ENCODE results near the gene LIMS1.

Gene LIMS1

DNA sequence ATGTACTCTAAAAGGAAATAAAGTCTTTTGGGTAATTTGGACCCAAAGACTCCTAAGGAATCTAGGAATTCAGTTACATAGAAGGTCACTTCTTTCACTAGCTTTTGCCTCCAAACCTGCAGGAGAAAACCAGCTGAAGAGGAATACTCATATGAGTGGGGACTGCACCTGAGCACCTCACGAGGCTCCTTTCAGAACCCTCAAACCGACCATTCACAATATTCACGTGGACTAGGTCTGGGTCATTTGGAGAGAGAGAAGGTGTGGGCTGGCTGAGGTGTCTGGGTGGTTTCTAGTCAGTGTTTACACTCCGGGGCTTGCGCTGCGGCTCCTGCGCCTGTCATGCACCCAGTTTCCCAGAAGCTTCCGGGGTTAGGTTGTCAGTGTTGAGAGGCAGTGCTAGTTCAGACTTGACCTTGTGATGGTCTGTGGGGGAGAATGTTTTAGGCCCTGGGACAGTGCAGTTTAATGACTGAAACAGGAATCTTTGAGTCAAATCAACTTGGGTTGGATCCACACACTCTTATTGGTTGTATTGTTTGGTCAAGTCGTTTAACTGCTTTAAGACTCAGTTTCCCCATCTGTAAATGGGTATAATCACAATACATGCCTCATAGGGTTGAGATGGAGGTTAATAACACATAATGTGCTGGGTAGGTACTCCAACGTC is 78.4 kb downstream of the LIMS1 start:
- no peak for DNase-seq
- no peak overlapping the region for H2BK12ac ChIP-seq (ENCODE audit: low read length)
- H3K79me2 ChIP-seq (ENCODE audit: control insufficient read depth, insufficient read depth, low read length, poor library complexity), result peaks cover 2% of the 10 kb centered on the region
- H4K12ac ChIP-seq (ENCODE audit: low read depth, low read length), result no peak overlapping the region
- no peak overlapping the region for H2AFZ ChIP-seq (ENCODE audit: insufficient read depth, low read length, poor library complexity)
- no peak overlapping the region for H3K14ac ChIP-seq (ENCODE audit: low read length)
- H3K36me3 ChIP-seq (ENCODE audit: control insufficient read depth in 1 of 2, insufficient read depth in 2 of 2, low read length in 2 of 2), result no peaks in the 10 kb centered on the region
- H3K18ac ChIP-seq (ENCODE audit: low read length), result no peak overlapping the region
- H3K9me3 ChIP-seq (ENCODE audit: insufficient read depth, low read depth, low read length), result peaks cover 6% of the 10 kb centered on the region
- no peak overlapping the region for H3K23ac ChIP-seq (ENCODE audit: low read length)
- H3K4me1 ChIP-seq (ENCODE audit: control insufficient read depth in 1 of 2, insufficient read depth in 2 of 2, low read length in 2 of 2), result peaks cover 11 to 26% of the 10 kb centered on the region in 2 experiments
- H2BK120ac ChIP-seq (ENCODE audit: insufficient read depth, low read length, poor library complexity), result no peak overlapping the region
- no peaks in the 10 kb centered on the region for H3K79me1 ChIP-seq (ENCODE audit: low read length)
- WGBS (ENCODE audit: extremely low coverage, insufficient coverage, insufficient read length), result no CpG with 5 or more reads among the region's 10 CpGs
- H3K27me3 ChIP-seq (ENCODE audit: insufficient read depth, low read length), result no peaks in the 10 kb centered on the region
- no peak overlapping the region for H2BK5ac ChIP-seq (ENCODE audit: low read depth, low read length, poor library complexity)
- H3K9ac ChIP-seq (ENCODE audit: low read length), result no peak overlapping the region
- peak overlapping the region; percentile 53 for H3K4ac ChIP-seq (ENCODE audit: low read depth, low read length)
- no peak overlapping the region for H4K91ac ChIP-seq (ENCODE audit: low read depth, low read length)
- no peak overlapping the region for H3K27ac ChIP-seq (ENCODE audit: low read depth, low read length)
- H4K8ac ChIP-seq (ENCODE audit: low read depth, low read length), result no peak overlapping the region
- H2AK5ac ChIP-seq (ENCODE audit: low read length), result no peak overlapping the region
- no peak overlapping the region for H3K4me3 ChIP-seq (ENCODE audit: low read depth, low read length)
- H3K4me2 ChIP-seq (ENCODE audit: low read length), result no peak overlapping the region

DNA sequence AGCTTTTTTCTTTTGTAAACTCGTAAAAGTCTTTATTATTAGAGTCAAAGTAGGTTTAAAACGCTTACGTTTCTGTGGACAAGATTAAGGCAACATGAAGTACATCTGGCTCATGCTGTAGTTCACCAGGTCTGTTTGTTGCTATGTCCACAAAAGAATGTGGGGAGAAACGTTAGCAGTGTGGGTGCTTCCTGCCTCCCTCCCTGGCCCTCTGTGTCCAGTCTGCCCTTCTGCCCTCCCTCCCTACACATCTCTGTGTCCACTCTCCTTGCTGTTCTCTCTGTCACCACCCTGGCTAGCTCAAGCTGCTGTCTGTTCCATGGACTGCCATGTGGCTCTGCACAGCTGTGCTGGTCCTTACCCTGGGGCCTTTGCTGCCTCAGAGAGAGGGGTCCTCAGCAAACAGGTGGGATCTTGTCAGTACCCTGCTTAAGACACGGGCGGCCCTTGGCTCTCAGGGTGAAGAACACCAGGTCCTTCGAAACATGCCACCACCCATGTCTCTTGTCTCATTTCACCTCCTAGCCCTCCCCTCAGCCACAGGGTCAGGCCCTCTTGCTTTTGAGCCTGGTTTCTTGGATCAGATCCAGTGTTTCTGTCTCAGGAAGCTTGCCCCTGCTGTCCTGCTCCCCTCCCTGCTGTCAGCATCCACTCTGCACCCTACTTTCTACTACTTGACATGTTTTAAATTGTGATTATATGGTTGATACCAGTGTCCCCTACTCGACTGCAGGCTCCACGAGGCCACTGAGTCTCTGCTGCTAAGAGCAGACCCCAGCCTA is 79.2 kb downstream of the LIMS1 start:
- no peak for DNase-seq
- no peak overlapping the region for H3K9ac ChIP-seq (ENCODE audit: low read length)
- no peak overlapping the region for H3K4me3 ChIP-seq (ENCODE audit: low read depth, low read length)

DNA sequence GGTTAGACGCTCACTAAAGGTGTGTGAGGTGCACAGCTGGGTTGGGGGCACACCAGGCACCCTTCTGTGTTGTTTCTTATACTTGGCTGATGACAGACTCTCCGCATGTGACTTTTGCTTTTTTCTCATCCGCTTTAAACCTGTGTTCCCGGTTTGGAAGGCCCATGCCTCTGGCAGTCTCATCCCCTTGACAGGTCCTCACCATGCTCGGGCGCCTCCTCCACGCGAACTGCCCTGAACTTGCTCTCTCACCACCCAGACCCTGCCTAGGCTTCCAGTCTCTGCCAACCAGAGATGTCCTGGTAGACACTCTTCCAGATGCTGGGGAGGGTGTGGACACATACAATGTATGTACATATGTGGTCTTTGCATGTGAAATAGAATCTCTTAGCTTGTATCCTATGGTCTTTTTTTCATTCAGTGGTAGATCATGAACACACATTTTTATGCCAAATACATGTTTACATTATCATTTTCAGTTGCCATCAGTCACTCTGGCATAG is 79.8 kb downstream of the LIMS1 start:
- H4K8ac ChIP-seq (ENCODE audit: low read depth, low read length), result no peak overlapping the region
- H3K23ac ChIP-seq (ENCODE audit: low read length), result no peak overlapping the region
- no peak overlapping the region for H4K91ac ChIP-seq (ENCODE audit: low read depth, low read length)
- no peak overlapping the region for H3K27ac ChIP-seq (ENCODE audit: low read depth, low read length)
- H3K4me3 ChIP-seq (ENCODE audit: low read depth, low read length), result no peak overlapping the region
- H3K36me3 ChIP-seq (ENCODE audit: control insufficient read depth in 1 of 2, insufficient read depth in 2 of 2, low read length in 2 of 2), result no peaks in the 10 kb centered on the region
- no peaks in the 10 kb centered on the region for H3K27me3 ChIP-seq (ENCODE audit: insufficient read depth, low read length)
- no peak overlapping the region for H4K12ac ChIP-seq (ENCODE audit: low read depth, low read length)
- H2AK5ac ChIP-seq (ENCODE audit: low read length), result no peak overlapping the region
- no peak overlapping the region for H2BK5ac ChIP-seq (ENCODE audit: low read depth, low read length, poor library complexity)
- H3K9ac ChIP-seq (ENCODE audit: low read length), result no peak overlapping the region
- H2BK12ac ChIP-seq (ENCODE audit: low read length), result no peak overlapping the region
- no peak overlapping the region for H3K4me2 ChIP-seq (ENCODE audit: low read length)
- no CpG with 5 or more reads among the region's 8 CpGs for WGBS (ENCODE audit: extremely low coverage, insufficient coverage, insufficient read length)
- H3K18ac ChIP-seq (ENCODE audit: low read length), result peak overlapping the region; percentile 71
- H3K79me1 ChIP-seq (ENCODE audit: low read length), result no peaks in the 10 kb centered on the region
- peak overlapping the region; percentile 19 for H3K14ac ChIP-seq (ENCODE audit: low read length)
- peak overlapping the region; percentile 52 for H3K4ac ChIP-seq (ENCODE audit: low read depth, low read length)
- no peak overlapping the region for H2BK120ac ChIP-seq (ENCODE audit: insufficient read depth, low read length, poor library complexity)
- peaks cover 2% of the 10 kb centered on the region for H3K79me2 ChIP-seq (ENCODE audit: control insufficient read depth, insufficient read depth, low read length, poor library complexity)
- no peak for DNase-seq
- peaks cover 6% of the 10 kb centered on the region for H3K9me3 ChIP-seq (ENCODE audit: insufficient read depth, low read depth, low read length)
- peaks cover 12 to 29% of the 10 kb centered on the region in 2 experiments for H3K4me1 ChIP-seq (ENCODE audit: control insufficient read depth in 1 of 2, insufficient read depth in 2 of 2, low read length in 2 of 2)
- H2AFZ ChIP-seq (ENCODE audit: insufficient read depth, low read length, poor library complexity), result no peak overlapping the region

More for the DNA sequence above, 79.2 kb downstream of the LIMS1 start:
- no peaks in the 10 kb centered on the region for H3K27me3 ChIP-seq (ENCODE audit: insufficient read depth, low read length)
- no peak overlapping the region for H4K12ac ChIP-seq (ENCODE audit: low read depth, low read length)
- no CpG with 5 or more reads among the region's 9 CpGs for WGBS (ENCODE audit: extremely low coverage, insufficient coverage, insufficient read length)
- H2AFZ ChIP-seq (ENCODE audit: insufficient read depth, low read length, poor library complexity), result no peak overlapping the region
- H3K9me3 ChIP-seq (ENCODE audit: insufficient read depth, low read depth, low read length), result peaks cover 6% of the 10 kb centered on the region
- H3K4me1 ChIP-seq (ENCODE audit: control insufficient read depth in 1 of 2, insufficient read depth in 2 of 2, low read length in 2 of 2), result peaks cover 12 to 29% of the 10 kb centered on the region in 2 experiments
- no peak overlapping the region for H2BK5ac ChIP-seq (ENCODE audit: low read depth, low read length, poor library complexity)
- H4K8ac ChIP-seq (ENCODE audit: low read depth, low read length), result no peak overlapping the region
- H3K79me2 ChIP-seq (ENCODE audit: control insufficient read depth, insufficient read depth, low read length, poor library complexity), result peaks cover 2% of the 10 kb centered on the region
- no peak overlapping the region for H2BK120ac ChIP-seq (ENCODE audit: insufficient read depth, low read length, poor library complexity)
- no peak overlapping the region for H3K27ac ChIP-seq (ENCODE audit: low read depth, low read length)
- no peaks in the 10 kb centered on the region for H3K79me1 ChIP-seq (ENCODE audit: low read length)
- H3K14ac ChIP-seq (ENCODE audit: low read length), result no peak overlapping the region
- no peak overlapping the region for H3K18ac ChIP-seq (ENCODE audit: low read length)
- no peaks in the 10 kb centered on the region for H3K36me3 ChIP-seq (ENCODE audit: control insufficient read depth in 1 of 2, insufficient read depth in 2 of 2, low read length in 2 of 2)
- H3K4me2 ChIP-seq (ENCODE audit: low read length), result no peak overlapping the region
- H2BK12ac ChIP-seq (ENCODE audit: low read length), result no peak overlapping the region
- no peak overlapping the region for H4K91ac ChIP-seq (ENCODE audit: low read depth, low read length)
- no peak overlapping the region for H3K23ac ChIP-seq (ENCODE audit: low read length)
- H2AK5ac ChIP-seq (ENCODE audit: low read length), result no peak overlapping the region
- H3K4ac ChIP-seq (ENCODE audit: low read depth, low read length), result no peak overlapping the region

GRCh38 chr2:108614659-108615058 is 80.4 kb downstream of the LIMS1 start:
- H3K79me1 ChIP-seq (ENCODE audit: low read length), result no peaks in the 10 kb centered on the region
- H3K14ac ChIP-seq (ENCODE audit: low read length), result no peak overlapping the region
- H3K79me2 ChIP-seq (ENCODE audit: control insufficient read depth, insufficient read depth, low read length, poor library complexity), result peaks cover 2% of the 10 kb centered on the region
- H3K4me1 ChIP-seq (ENCODE audit: control insufficient read depth in 1 of 2, insufficient read depth in 2 of 2, low read length in 2 of 2), result peaks cover 12 to 26% of the 10 kb centered on the region in 2 experiments
- peaks cover 6% of the 10 kb centered on the region for H3K9me3 ChIP-seq (ENCODE audit: insufficient read depth, low read depth, low read length)
- no peak overlapping the region for H3K18ac ChIP-seq (ENCODE audit: low read length)
- no peak overlapping the region for H3K23ac ChIP-seq (ENCODE audit: low read length)
- no peak overlapping the region for H3K27ac ChIP-seq (ENCODE audit: low read depth, low read length)
- no peak overlapping the region for H3K4me3 ChIP-seq (ENCODE audit: low read depth, low read length)
- no peaks in the 10 kb centered on the region for H3K36me3 ChIP-seq (ENCODE audit: control insufficient read depth in 1 of 2, insufficient read depth in 2 of 2, low read length in 2 of 2)
- H2BK12ac ChIP-seq (ENCODE audit: low read length), result no peak overlapping the region
- no peak overlapping the region for H2BK5ac ChIP-seq (ENCODE audit: low read depth, low read length, poor library complexity)
- no peaks in the 10 kb centered on the region for H3K27me3 ChIP-seq (ENCODE audit: insufficient read depth, low read length)
- WGBS (ENCODE audit: extremely low coverage, insufficient coverage, insufficient read length), result no CpG with 5 or more reads among the region's 4 CpGs
- no peak overlapping the region for H4K12ac ChIP-seq (ENCODE audit: low read depth, low read length)
- no peak overlapping the region for H3K9ac ChIP-seq (ENCODE audit: low read length)
- H4K8ac ChIP-seq (ENCODE audit: low read depth, low read length), result no peak overlapping the region
- H3K4ac ChIP-seq (ENCODE audit: low read depth, low read length), result no peak overlapping the region
- H4K91ac ChIP-seq (ENCODE audit: low read depth, low read length), result no peak overlapping the region
- H2AK5ac ChIP-seq (ENCODE audit: low read length), result no peak overlapping the region
- no peak overlapping the region for H2BK120ac ChIP-seq (ENCODE audit: insufficient read depth, low read length, poor library complexity)
- H3K4me2 ChIP-seq (ENCODE audit: low read length), result no peak overlapping the region
- no peak overlapping the region for H2AFZ ChIP-seq (ENCODE audit: insufficient read depth, low read length, poor library complexity)
- DNase-seq, result no peak

All from trophoblast cell (in vitro differentiated cells and primary cell).